ENCODE data around the gene NR0B1.

The NR0B1 gene

GRCh38 chrX:30309139-30309571 is at the start of gene NR0B1:
NR0B1 (minus strand) TSS chrX:30309390; CDS start chrX:30309363, 27 bp downstream.
- DNase-seq: no peak

- no peak for DNase-seq
Observed at GRCh38 chrX:30349946-30350345, 40.8 kb upstream of the NR0B1 start.

- DNase-seq: no peak
Observed at GRCh38 chrX:30343206-30343605, 34.0 kb upstream of the NR0B1 start.

- DNase-seq: no peak
Observed at GRCh38 chrX:30340753-30341152, 31.6 kb upstream of the NR0B1 start.

GRCh38 chrX:30327762-30328161 is 18.6 kb upstream of the NR0B1 start:
- DNase-seq: no peak

- no peak for DNase-seq
Observed at GRCh38 chrX:30317308-30317707, 8.1 kb upstream of the NR0B1 start.

- no peak for DNase-seq
Observed at GRCh38 chrX:30313322-30313721, 4.1 kb upstream of the NR0B1 start.

- DNase-seq: no peak
Observed at GRCh38 chrX:30312858-30313257, 3.7 kb upstream of the NR0B1 start.

- no peak for DNase-seq
Observed at GRCh38 chrX:30310429-30311206, 1.4 kb upstream of the NR0B1 start.

- no peak for DNase-seq
Observed at GRCh38 chrX:30308263-30309138, 689 bp downstream of the NR0B1 start.

GRCh38 chrX:30307466-30307865 is 1.7 kb downstream of the NR0B1 start:
- no peak for DNase-seq

GRCh38 chrX:30304866-30305265 is 4.3 kb downstream of the NR0B1 start:
- no peak for DNase-seq

- no peak for DNase-seq
Observed at GRCh38 chrX:30302956-30303355, 6.2 kb downstream of the NR0B1 start.

- no peak for DNase-seq
Observed at GRCh38 chrX:30301963-30302362, 7.2 kb downstream of the NR0B1 start.

- no peak for DNase-seq
Observed at GRCh38 chrX:30301208-30301607, 8.0 kb downstream of the NR0B1 start.

GRCh38 chrX:30296408-30297254 is 12.6 kb downstream of the NR0B1 start:
- no peak for DNase-seq

GRCh38 chrX:30283456-30284200 is 25.6 kb downstream of the NR0B1 start:
- no peak for DNase-seq

GRCh38 chrX:30282527-30282926 is 26.7 kb downstream of the NR0B1 start:
- DNase-seq: no peak

- no peak for DNase-seq
Observed at GRCh38 chrX:30280428-30280827, 28.8 kb downstream of the NR0B1 start.

GRCh38 chrX:30278365-30278764 is 30.8 kb downstream of the NR0B1 start:
- DNase-seq: no peak

GRCh38 chrX:30275498-30275897 is 33.7 kb downstream of the NR0B1 start:
- DNase-seq: no peak

- DNase-seq: no peak
Observed at GRCh38 chrX:30270639-30271038, 38.6 kb downstream of the NR0B1 start.
